MM.1S (cell line): Measurements from ENCODE around the gene ZNF516.

Source experiments
- CTCF ChIP-seq: fragments of 300-600 bp; sonication (generic); IDR thresholded peaks from 2 replicates; pipeline ENCODE4 v1.5.1; 2016; ENCODE audit warnings: antibody characterized with exemption, low read length, mixed read lengths
- EZH2 ChIP-seq: fragments of 300-600 bp; sonication (generic); optimal IDR thresholded peaks from 2 replicates; pipeline ENCODE3; 2017; ENCODE audit warnings: low read depth, mild to moderate bottlenecking, antibody characterized with exemption, low read length, mixed read lengths

DNA sequence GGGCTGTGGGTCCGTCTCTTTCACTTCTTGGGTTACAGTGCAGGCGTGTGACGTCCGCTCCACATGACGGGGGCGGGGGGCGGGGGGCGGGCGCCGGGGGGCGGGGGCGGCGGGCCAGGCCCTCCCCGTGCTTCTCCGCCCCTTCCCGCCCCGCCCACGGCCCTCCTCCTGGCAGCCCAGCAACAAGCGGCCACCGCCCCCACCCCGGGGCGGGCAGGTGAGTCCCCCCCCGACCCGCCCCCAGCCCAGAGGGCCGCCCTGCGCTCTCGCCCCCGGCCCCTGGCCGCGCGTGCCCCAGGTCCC is 3.6 kb downstream of the ZNF516 start:
- TF ChIP-seq CTCF (no peak), EZH2 (no peak)
